Uterus (tissue), 4 donors: ENCODE measurements around the gene RNH1. TPM values are rescaled to one million over a fixed set of nuclear protein-coding genes. Genes with fewer than 3 reads are reported as not detected.

Experiments used
- DNase-seq, 2 donors: peaks; one replicate each; pipeline ENCODE4 v3.0.0-alpha.2; 2019 to 2020
- H3K27ac ChIP-seq, 2 donors: fragments of 200-600 bp; sonication (generic); 1 replicate in 1 of 2; 2 replicates in 1 of 2; pipeline ENCODE4 v1.5.1; 2016 to 2018
- H3K27me3 ChIP-seq, 2 donors: fragments of 200-600 bp; sonication (generic); one replicate each; pipeline ENCODE4 v1.5.1; 2018 to 2019; ENCODE audit warnings: control low read depth in 1 of 2
- H3K36me3 ChIP-seq, 2 donors: fragments of 200-600 bp; sonication (generic); one replicate each; pipeline ENCODE4 v1.5.1; 2019; ENCODE audit warnings: control low read depth in 1 of 2
- H3K4me1 ChIP-seq, 2 donors: fragments of 200-600 bp; sonication (generic); one replicate each; pipeline ENCODE4 v1.5.1; 2018 to 2019; ENCODE audit warnings: control low read depth in 1 of 2
- H3K4me3 ChIP-seq, 2 donors: fragments of 200-600 bp; sonication (generic); 1 replicate in 1 of 2; 2 replicates in 1 of 2; pipeline ENCODE4 v1.5.1; 2018 to 2019; ENCODE audit warnings: mild to moderate bottlenecking in 1 of 2
- H3K9me3 ChIP-seq, 2 donors: fragments of 200-600 bp; sonication (generic); one replicate each; pipeline ENCODE4 v1.5.1; 2019; ENCODE audit warnings: control low read depth in 1 of 2
- POLR2A ChIP-seq, 2 donors: fragments of 450-650 bp; IDR thresholded peaks; one replicate each; pipeline ENCODE4 v1.6.1; 2016; ENCODE audit warnings: antibody characterized with exemption in 2 of 2, mild to moderate bottlenecking in 1 of 2, moderate library complexity in 1 of 2
- intact Hi-C: fragments of 100-400 bp; cut with DNase I; formaldehyde crosslinking; loops from one replicate; pipeline ENCODE4 v1.15.1; 2023; ENCODE audit warnings: low total_unique reads
- total RNA-seq, 4 donors: library from RNA; depleted of rRNA in 3 of 4; stranded (reverse); fragments of >200 nt in 3 of 4; gene quantifications; one replicate each; pipeline versions ENCODE4 v1.1.0 to v1.2.4, GENCODE V29; 2014 to 2023
- TF ChIP-seq, protein P1 (sequence below), 4 experiments: fragments of 200-600 bp in 2 of 4; fragments of 450-650 bp in 2 of 4; sonication (generic) in 2 of 4; IDR thresholded peaks; one replicate each; pipeline ENCODE4 v1.5.1; 2016 to 2019; ENCODE audit warnings: antibody characterized with exemption in 4 of 4, mild to moderate bottlenecking in 2 of 4, moderate library complexity in 1 of 4
- donor health status: DM: yes; HTN: yes; CAD: no.

RNH1 gene
- total RNA-seq, 4 donors from 2014 or later: 111 to 175 (median 142) TPM

DNA sequence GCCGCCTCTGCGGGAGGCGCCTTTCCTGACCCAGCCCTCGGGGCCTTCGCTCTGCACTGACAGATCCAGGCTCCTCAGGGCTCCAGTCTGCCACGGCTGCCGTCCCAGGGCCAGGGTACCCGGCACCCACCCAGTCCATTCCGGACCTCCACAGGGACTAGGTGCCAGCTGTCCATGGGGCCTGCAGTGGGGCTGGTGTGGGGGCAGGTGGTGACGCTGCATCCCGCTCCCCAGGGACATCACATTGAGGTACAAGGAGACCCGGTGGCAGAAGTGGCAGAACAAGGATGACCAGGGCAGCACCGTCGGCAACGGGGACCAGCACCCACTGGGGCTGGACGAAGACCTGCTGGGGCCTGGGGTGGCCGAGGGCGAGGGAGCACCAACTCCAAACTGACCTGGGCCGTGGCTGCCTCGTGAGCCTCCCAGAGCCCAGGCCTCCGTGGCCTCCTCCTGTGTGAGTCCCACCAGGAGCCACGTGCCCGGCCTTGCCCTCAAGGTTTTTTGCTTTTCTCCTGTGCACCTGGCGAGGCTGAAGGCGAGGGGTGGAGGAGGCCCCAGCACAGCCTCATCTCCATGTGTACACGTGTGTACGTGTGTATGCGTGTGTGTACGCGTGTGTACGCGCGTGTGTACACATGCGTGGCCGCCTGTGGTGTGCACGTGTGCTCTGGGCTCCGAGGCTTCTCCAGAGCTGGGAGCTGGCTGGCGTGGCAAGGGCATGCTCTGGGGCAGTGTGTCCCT is 16.7 kb downstream of the RNH1 start:
- H3K4me3 ChIP-seq: no peak overlapping the region
- intact Hi-C loops: no loop called here

DNA sequence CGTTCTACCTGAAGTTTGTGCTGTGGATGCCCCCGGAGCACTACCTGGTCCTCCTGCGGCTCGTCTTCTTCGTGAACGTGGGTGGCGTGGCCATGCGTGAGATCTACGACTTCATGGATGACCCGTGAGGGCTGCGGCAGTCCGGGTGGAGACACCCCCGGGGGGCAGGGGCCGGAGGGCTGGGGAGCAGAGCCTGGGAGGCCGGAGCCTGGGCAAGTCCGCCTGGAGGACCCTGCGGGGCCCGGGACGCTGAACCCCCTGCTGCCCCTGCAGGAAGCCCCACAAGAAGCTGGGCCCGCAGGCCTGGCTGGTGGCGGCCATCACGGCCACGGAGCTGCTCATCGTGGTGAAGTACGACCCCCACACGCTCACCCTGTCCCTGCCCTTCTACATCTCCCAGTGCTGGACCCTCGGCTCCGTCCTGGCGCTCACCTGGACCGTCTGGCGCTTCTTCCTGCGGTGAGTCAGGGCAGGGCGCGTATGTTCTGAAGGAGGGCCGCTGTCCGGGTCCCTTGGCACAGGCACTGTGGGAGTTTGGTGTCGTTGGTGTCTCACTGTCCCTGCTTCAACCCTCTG is 17.3 kb downstream of the RNH1 start:
- H3K36me3 ChIP-seq: no peaks in the 10 kb centered on the region
- no peaks in the 10 kb centered on the region for H3K27me3 ChIP-seq
- TF ChIP-seq, protein P1, sequence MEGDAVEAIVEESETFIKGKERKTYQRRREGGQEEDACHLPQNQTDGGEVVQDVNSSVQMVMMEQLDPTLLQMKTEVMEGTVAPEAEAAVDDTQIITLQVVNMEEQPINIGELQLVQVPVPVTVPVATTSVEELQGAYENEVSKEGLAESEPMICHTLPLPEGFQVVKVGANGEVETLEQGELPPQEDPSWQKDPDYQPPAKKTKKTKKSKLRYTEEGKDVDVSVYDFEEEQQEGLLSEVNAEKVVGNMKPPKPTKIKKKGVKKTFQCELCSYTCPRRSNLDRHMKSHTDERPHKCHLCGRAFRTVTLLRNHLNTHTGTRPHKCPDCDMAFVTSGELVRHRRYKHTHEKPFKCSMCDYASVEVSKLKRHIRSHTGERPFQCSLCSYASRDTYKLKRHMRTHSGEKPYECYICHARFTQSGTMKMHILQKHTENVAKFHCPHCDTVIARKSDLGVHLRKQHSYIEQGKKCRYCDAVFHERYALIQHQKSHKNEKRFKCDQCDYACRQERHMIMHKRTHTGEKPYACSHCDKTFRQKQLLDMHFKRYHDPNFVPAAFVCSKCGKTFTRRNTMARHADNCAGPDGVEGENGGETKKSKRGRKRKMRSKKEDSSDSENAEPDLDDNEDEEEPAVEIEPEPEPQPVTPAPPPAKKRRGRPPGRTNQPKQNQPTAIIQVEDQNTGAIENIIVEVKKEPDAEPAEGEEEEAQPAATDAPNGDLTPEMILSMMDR (IDR thresholded peaks at IDR 0.05): no peak
- TF ChIP-seq POLR2A (IDR thresholded peaks at IDR 0.05): no peak
- intact Hi-C loops: no loop called here
- no peaks in the 10 kb centered on the region for H3K4me1 ChIP-seq
- DNase-seq: no peak
- no peak overlapping the region for H3K4me3 ChIP-seq
- no peak overlapping the region for H3K27ac ChIP-seq
- no peaks in the 10 kb centered on the region for H3K9me3 ChIP-seq

More for the DNA sequence above, 16.7 kb downstream of the RNH1 start:
- no peaks in the 10 kb centered on the region for H3K27me3 ChIP-seq
- no peak for DNase-seq
- no peak overlapping the region for H3K27ac ChIP-seq
- H3K36me3 ChIP-seq: no peaks in the 10 kb centered on the region
- no peaks in the 10 kb centered on the region for H3K4me1 ChIP-seq
- H3K9me3 ChIP-seq: no peaks in the 10 kb centered on the region
- TF ChIP-seq POLR2A (IDR thresholded peaks at IDR 0.05): no peak
- TF ChIP-seq, protein P1 (IDR thresholded peaks at IDR 0.05): no peak

DNA sequence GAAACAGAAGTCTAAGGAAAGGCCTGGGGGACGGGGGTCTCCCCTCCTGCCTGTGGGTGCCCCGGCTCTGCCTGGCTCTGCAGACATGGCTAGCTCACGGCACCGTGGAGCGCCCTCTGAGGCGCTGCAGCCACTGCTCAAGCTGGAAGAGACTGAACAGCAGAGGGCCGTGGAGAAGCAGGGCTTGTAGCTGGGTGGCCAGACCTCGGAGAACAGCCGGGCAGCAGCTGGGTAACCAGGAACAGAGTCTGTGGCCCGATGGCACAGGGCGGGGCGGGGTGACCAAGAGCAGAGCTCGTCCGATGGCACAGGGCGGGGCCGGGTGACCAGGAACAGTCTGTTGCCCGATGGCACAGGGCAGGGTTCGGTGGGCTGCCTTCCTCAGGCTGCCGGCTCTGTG is 18.1 kb downstream of the RNH1 start:
- no peak overlapping the region for H3K4me3 ChIP-seq
- TF ChIP-seq, protein P1 (IDR thresholded peaks at IDR 0.05): no peak
- TF ChIP-seq POLR2A (IDR thresholded peaks at IDR 0.05): no peak
- no peak overlapping the region for H3K27ac ChIP-seq
- no peak for DNase-seq
- intact Hi-C loops: no loop called here
- no peaks in the 10 kb centered on the region for H3K36me3 ChIP-seq
- no peaks in the 10 kb centered on the region for H3K27me3 ChIP-seq
- no peaks in the 10 kb centered on the region for H3K4me1 ChIP-seq
- H3K9me3 ChIP-seq: no peaks in the 10 kb centered on the region

DNA sequence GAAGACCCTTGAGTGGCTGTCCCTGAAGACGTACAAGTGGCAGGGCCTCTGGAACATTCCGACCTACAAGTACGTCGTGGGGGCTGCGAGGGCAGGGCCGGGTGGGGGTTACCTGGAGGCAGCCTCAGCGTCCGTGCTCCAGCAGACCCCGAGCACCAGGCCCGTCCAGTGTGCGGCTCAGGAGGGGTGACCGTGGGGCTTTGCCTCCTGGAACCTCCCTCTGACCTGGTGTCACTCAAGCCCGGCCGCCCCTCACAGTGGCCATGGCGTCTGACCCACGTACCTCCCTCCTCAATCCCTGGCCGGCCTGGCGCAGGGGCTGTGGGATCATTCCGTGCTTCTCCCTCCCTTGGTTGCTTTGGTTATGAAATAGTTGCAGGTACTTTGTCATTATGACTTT is 18.5 kb downstream of the RNH1 start:
- Histone ChIP-seq H3K27ac (no peak overlapping the region), H3K4me1 (no peaks in the 10 kb centered on the region), H3K36me3 (no peaks in the 10 kb centered on the region), H3K27me3 (no peaks in the 10 kb centered on the region), H3K9me3 (no peaks in the 10 kb centered on the region), H3K4me3 (no peak overlapping the region)
- TF ChIP-seq POLR2A (IDR thresholded peaks at IDR 0.05): no peak
- TF ChIP-seq, protein P1 (IDR thresholded peaks at IDR 0.05): no peak
- no peak for DNase-seq
- intact Hi-C loops: no loop called here

DNA sequence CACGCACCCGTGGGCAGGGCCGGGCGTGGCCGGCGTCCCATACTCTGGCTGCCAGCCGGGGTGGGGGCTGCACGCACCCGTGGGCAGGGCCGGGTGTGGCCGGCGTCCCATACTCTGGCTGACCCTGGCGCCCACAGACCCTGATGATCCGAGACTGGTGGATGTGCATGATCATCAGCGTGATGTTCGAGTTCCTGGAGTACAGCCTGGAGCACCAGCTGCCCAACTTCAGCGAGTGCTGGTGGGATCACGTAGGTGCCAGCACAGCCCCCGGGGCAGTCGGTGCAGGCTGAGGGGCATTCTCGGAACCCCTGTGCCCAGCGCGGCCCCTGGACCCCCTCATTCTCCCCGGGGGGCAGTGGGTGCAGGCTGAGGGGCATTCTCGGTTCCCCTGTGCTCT is 19.0 kb downstream of the RNH1 start:
- intact Hi-C loops: no loop called here
- Histone ChIP-seq H3K4me1 (no peaks in the 10 kb centered on the region), H3K36me3 (no peaks in the 10 kb centered on the region), H3K9me3 (no peaks in the 10 kb centered on the region), H3K27ac (no peak overlapping the region), H3K4me3 (no peak overlapping the region), H3K27me3 (no peaks in the 10 kb centered on the region)
- no peak for TF ChIP-seq POLR2A (IDR thresholded peaks at IDR 0.05)
- TF ChIP-seq, protein P1 (IDR thresholded peaks at IDR 0.05): no peak
- no peak for DNase-seq
